PC-9 (cell line): ENCODE results near the gene IL1RN.

Experiments used
- CTCF ChIP-seq: fragments of 200-600 bp; sonication (generic); conservative IDR thresholded peaks from 2 replicates; pipeline ENCODE4 v1.6.1; 2017; ENCODE audit warnings: mixed run types, antibody characterized with exemption, mild to moderate bottlenecking, moderate library complexity
- EZH2 ChIP-seq: fragments of 200-600 bp; sonication (generic); IDR thresholded peaks from 2 replicates; pipeline ENCODE4 v1.8.0; 2017; ENCODE audit warnings: antibody characterized with exemption, low read depth

GRCh38 chr2:113156278-113157117 lies 29.1 kb downstream of the IL1RN start:
- TF ChIP-seq CTCF = no peak
- TF ChIP-seq EZH2 = no peak
